Activated CD8-positive, alpha-beta T cell treated with anti-CD3 and anti-CD28 coated beads, Interleukin-2, amount 10 ng/mL, durations not matched to agents 7 days and 5 days (primary cell): ENCODE results near the gene SDHC. TPM values are rescaled to one million over a fixed set of nuclear protein-coding genes. Genes with fewer than 3 reads are reported as not detected.
A peak's percentile ranks its signal among the peaks of the same experiment; 100 is the strongest.
"Not testable (repeated sequence)": the region's sequence is repeated elsewhere in the genome, so short reads cannot be mapped to it uniquely, and the experiment has no call there.

Experiments
- ATAC-seq: fragments of 150-1000 bp; cut with Tn5 transposase; one replicate; pipeline ENCODE4 v1.10.0; 2021; ENCODE audit warnings: moderate library complexity
- CTCF ChIA-PET: fragments of 350-600 bp; sonication (Branson Sonifier 250); formaldehyde crosslinking; loops from one replicate; lab custom pipeline; 2021; ENCODE audit warnings: antibody characterized with exemption; lab: Charles Lee
- POLR2A ChIA-PET: fragments of 350-600 bp; sonication (Branson Sonifier 250); formaldehyde crosslinking; loops from one replicate; lab custom pipeline; 2021; ENCODE audit warnings: antibody characterized with exemption; lab: Charles Lee
- DNase-seq: peaks from one replicate; pipeline ENCODE4 v3.0.0-alpha.2; 2020
- H3K27ac Mint-ChIP-seq: one replicate; pipeline ENCODE4 v1.8.0; 2021; ENCODE audit warnings: mild to moderate bottlenecking, mixed read lengths
- H3K27me3 Mint-ChIP-seq: one replicate; pipeline ENCODE4 v1.8.0; 2021; ENCODE audit warnings: low read depth, mixed read lengths
- H3K36me3 Mint-ChIP-seq: one replicate; pipeline ENCODE4 v1.8.0; 2021; ENCODE audit warnings: low read depth, mixed read lengths
- H3K4me1 Mint-ChIP-seq: one replicate; pipeline ENCODE4 v1.8.0; 2021; ENCODE audit warnings: low read depth, mixed read lengths
- H3K4me3 Mint-ChIP-seq: one replicate; pipeline ENCODE4 v1.8.0; 2021; ENCODE audit warnings: mild to moderate bottlenecking, mixed read lengths
- H3K9me3 Mint-ChIP-seq: one replicate; pipeline ENCODE4 v1.8.0; 2022; ENCODE audit warnings: mixed read lengths; ENCODE audit not compliant: insufficient read depth
- total RNA-seq, 2 experiments: library from RNA; stranded (reverse); gene quantifications; one replicate each; pipeline ENCODE4 v1.2.3, GENCODE V29; 2021

Gene SDHC
- total RNA-seq, 2 experiments from 2014 or later = 151 to 163 TPM

DNA sequence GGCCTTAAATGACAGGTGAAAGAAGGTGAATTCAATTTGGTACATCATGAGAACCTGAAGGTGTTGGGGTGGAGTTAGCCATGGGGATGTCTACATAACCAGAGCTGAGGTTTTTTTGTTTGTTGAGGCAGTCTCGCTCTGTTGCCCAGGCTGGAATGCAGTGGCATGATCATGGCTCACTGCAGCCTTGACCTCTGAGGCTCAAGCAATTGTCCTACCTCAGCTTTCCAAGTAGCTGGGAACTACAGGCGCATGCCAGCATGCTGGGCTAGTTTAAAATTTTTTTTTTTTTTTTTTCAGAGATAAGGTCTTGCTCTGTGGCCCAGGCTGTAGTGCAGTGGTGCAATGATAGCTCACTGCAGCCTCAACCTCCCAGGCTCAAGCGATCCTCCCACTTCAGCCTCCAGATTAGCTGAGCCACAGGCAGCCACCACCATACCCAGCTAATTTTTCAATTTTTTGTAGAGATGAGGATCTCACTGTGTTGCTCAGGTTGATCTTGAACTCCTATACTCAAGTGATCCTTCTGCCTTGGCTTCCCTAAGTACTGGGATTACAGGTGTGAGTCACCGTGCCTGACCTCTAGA is 2.5 kb upstream of the SDHC start:
- Mint-ChIP-seq H3K4me3 (no peak overlapping the region), H3K27me3 (peaks cover 7% of the 10 kb centered on the region), H3K36me3 (no peaks in the 10 kb centered on the region), H3K27ac (no peak overlapping the region), H3K9me3 (no peaks in the 10 kb centered on the region), H3K4me1 (peaks cover 35% of the 10 kb centered on the region)
- POLR2A ChIA-PET = no interaction called here
- CTCF ChIA-PET = interaction anchor here (1.3 to 1.9 kb wide), 2 partner anchors 84 to 86 kb away, joined by 5 to 6 read pairs; partner anchors contain the start of gene TOMM40L
- ATAC-seq = no peak
- DNase-seq = no peak

DNA sequence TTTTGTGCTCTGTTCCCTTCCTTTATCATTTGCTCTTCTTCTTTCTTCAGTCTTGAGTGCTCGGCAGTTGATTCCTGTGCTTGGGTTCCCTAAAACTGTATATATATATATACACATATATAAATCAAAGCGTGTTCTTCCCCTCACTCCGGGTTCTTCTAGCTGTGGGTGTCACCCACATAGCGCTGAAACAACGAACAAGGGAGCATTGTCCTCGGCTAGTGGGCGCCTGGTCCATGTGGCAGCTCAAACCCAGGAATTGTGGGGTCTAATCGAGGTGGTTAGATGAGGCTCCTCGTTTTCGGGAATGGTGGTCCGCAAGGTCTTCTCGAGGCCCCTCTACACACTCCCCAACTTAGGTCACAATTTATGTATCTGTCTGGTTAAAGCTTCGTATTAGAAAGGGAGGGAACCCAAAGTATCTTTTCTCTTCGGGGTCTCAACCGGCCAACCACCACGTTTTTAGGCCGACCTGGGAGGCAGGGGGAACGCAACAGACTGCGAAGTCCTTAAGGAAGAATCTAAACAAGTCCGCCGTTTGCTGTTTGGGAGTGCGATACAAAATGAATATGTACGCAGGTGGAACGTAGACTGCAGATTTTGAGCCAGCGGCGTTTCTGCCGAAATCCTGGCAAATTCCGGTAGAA is 504 bp upstream of the SDHC start:
- Mint-ChIP-seq H3K9me3 (no peaks in the 10 kb centered on the region), H3K27ac (peak overlapping the region; percentile 97), H3K36me3 (no peaks in the 10 kb centered on the region), H3K4me1 (peaks cover 29% of the 10 kb centered on the region), H3K4me3 (peak overlapping the region; percentile 99), H3K27me3 (peaks cover 5% of the 10 kb centered on the region)
- DNase-seq = no peak
- ChIA-PET CTCF (interaction anchor here (0.7 to 2.8 kb wide), 18 partner anchors 8 to 148 kb away, joined by 3 to 17 read pairs (median 4); partner anchors contain the start of genes CFAP126, NDUFS2, PPOX and TOMM40L), POLR2A (interaction anchor here (0.6 to 2.7 kb wide), 9 partner anchors 8 to 148 kb away, joined by 3 to 15 read pairs (median 5); partner anchors contain the start of genes NDUFS2, PPOX and TOMM40L)
- no peak for ATAC-seq

DNA sequence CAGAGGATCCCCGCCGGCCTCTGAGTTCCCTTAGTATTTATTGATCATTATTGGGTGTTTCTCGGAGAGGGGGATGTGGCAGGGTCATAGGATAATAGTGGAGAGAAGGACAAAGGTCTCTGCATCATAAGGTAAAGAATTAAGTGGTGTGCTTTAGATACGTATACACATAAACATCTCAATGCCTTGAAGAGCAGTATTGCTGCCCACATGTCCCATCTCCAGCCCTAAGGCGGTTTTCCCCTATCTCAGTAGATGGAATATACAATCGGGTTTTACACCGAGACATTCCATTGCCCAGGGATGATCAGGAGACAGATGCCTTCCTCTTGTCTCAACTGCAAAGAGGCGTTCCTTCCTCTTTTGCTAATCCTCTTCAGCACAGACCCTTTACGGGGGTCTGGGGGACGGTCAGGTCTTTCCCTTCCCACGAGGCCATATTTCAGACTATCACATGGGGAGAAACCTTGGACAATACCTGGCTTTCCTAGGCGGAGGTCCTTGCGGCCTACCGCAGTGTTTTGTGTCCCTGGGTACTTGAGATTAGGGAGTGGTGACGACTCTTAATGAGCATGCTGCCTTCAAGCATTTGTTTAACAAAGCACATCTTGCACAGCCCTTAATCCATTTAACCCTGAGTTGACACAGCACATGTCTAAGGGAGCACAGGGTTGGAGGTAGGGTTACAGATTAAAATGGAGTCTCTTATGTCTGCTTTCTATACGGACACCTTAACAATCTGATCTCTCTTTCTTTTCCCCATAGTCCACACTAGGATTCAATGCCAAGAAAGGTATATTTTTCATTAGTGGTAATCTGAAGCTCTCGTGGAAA is 1.9 kb downstream of the SDHC start:
- CTCF ChIA-PET = interaction anchor here (0.8 to 2.4 kb wide), 2 partner anchors 10 to 91 kb away, joined by 3 to 11 read pairs; no protein-coding TSS in a partner anchor
- H3K9me3 Mint-ChIP-seq, DNase-seq, H3K36me3 Mint-ChIP-seq, H3K27ac Mint-ChIP-seq, POLR2A ChIA-PET, ATAC-seq, H3K27me3 Mint-ChIP-seq: not testable (repeated sequence)
- Mint-ChIP-seq H3K4me1 (peaks cover 29% of the 10 kb centered on the region), H3K4me3 (peak overlapping the region; percentile 99)

DNA sequence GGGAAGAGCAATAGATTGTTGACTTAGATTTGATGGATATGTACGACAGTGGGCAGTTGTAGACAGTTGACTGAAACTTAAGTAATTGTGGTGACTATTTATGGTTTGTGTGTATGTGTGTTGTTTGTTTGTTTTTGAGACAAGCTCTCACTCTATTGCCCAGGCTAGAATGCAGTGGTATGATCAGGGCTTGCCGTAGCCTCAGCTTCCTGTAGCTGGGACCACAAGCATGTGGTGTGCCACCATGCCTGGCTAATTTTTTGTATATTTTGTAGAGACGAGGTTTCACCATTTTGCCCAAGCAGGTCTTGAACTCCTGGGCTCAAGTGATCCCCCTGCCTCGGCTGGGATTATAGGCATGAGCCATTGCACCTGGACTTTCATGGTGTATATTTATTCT is 9.8 kb downstream of the SDHC start:
- ChIA-PET CTCF (interaction anchor here (1.1 to 1.3 kb wide), 3 partner anchors 10 to 158 kb away, joined by 3 to 4 read pairs (median 3); partner anchors contain the start of genes PPOX and SDHC), POLR2A (no interaction called here)
- no peaks in the 10 kb centered on the region for H3K9me3 Mint-ChIP-seq
- peak; percentile 67 for DNase-seq
- ATAC-seq = peak; percentile 84
- H3K4me3 Mint-ChIP-seq = no peak overlapping the region
- peaks cover 22% of the 10 kb centered on the region for H3K36me3 Mint-ChIP-seq
- H3K27me3 Mint-ChIP-seq = no peaks in the 10 kb centered on the region
- H3K27ac Mint-ChIP-seq = peak overlapping the region; percentile 39
- peaks cover 10% of the 10 kb centered on the region for H3K4me1 Mint-ChIP-seq

DNA sequence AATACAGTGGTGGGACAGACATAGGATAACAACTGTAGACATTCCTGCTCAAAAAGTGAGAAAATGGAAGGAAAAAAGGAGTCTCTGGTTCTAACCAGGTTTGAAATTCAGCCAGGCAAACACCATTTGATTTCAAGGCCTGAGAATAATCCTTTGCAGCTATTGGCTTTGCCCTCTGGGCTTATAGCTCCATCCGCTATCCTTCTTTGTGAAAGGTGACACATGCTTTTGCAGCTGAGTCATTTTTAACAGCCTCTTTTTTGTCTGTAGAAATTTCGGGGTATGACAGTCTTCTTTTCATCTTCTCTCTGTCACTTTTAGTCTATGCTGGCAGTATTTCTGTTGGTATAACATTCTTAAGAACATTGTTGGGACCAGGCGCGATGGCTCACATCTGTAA is 16.2 kb downstream of the SDHC start:
- Mint-ChIP-seq H3K9me3 (no peaks in the 10 kb centered on the region), H3K27me3 (no peaks in the 10 kb centered on the region), H3K4me3 (no peak overlapping the region), H3K36me3 (peaks cover 43% of the 10 kb centered on the region), H3K27ac (no peak overlapping the region), H3K4me1 (no peaks in the 10 kb centered on the region)
- POLR2A ChIA-PET = interaction anchor here (0.7 kb wide), 1 partner anchor 16 kb away, joined by 6 read pairs; no protein-coding TSS in a partner anchor
- DNase-seq = no peak
- no peak for ATAC-seq
- CTCF ChIA-PET = no interaction called here

DNA sequence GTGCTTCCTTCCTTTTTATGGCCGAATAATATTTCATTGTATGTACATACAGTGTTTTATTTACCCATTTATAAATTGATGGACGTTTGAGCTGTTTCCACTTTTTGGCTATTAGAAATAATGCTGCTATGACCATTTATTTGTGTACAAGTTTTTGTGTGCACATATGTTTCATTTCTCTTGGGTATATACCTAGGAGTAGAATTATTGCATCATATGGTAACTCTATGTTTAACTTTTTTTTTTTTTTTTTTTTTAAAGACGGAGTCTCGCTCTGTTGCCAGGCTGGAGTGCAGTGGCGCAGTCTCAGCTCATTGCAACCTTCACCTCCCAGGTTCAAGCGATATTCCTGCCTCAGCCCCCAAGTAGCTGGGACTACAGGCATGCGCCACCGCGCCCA is 19.0 kb downstream of the SDHC start:
- Mint-ChIP-seq H3K27me3 (no peaks in the 10 kb centered on the region), H3K4me3 (no peak overlapping the region), H3K27ac (no peak overlapping the region), H3K4me1 (no peaks in the 10 kb centered on the region), H3K36me3 (peaks cover 46% of the 10 kb centered on the region), H3K9me3 (no peaks in the 10 kb centered on the region)
- DNase-seq (no peak), ATAC-seq (no peak)
- ChIA-PET CTCF (interaction anchor here (1.7 kb wide), 1 partner anchor 103 kb away, joined by 4 read pairs; no protein-coding TSS in a partner anchor), POLR2A (interaction anchor here (1.3 kb wide), 1 partner anchor 19 kb away, joined by 3 read pairs; the partner anchor contains the start of gene SDHC)

DNA sequence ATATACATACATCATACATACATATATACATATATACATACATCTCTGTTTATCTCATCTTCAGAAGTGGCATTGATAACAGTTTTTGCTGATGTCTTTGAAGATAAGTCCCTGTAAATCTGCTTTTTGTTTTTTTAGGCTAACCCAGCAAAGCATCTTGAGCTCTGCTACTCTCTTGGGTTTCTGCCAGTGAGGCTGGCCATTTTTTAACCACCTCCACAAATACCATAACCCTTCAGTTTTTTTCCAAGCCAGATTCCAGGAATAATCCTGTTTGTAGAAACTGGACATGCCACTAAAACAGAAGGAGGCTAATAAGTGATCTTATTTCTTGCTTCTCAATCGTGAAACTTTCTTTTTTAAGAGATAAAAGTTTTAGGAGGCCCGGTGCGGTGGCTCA is 21.6 kb downstream of the SDHC start:
- ATAC-seq (no peak), DNase-seq (no peak)
- CTCF ChIA-PET = no interaction called here
- H3K4me1 Mint-ChIP-seq = no peaks in the 10 kb centered on the region
- no peak overlapping the region for H3K4me3 Mint-ChIP-seq
- no peaks in the 10 kb centered on the region for H3K9me3 Mint-ChIP-seq
- POLR2A ChIA-PET = no interaction called here
- no peak overlapping the region for H3K27ac Mint-ChIP-seq
- no peaks in the 10 kb centered on the region for H3K27me3 Mint-ChIP-seq
- H3K36me3 Mint-ChIP-seq = peaks cover 45% of the 10 kb centered on the region

DNA sequence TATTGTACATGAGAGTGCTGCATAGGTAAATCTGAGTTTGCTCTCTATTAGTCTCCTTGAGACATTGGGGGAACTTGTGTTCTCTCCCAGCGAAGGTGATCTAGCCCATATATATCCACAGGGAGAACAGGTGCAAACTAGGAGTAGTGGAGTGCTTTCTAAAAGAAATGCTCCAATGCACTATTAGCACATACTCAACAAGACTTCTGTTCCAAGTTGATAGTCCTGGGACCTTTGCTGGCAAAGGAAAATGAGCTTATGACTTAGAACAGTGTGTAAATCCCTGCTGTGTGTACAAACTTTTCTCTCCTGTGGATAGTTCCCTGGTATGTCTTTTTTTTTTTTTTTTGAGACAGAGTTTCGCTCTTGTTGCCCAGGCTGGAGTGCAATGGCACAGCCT is 28.0 kb downstream of the SDHC start:
- no peaks in the 10 kb centered on the region for H3K9me3 Mint-ChIP-seq
- peaks cover 31% of the 10 kb centered on the region for H3K36me3 Mint-ChIP-seq
- H3K4me1 Mint-ChIP-seq = no peaks in the 10 kb centered on the region
- ATAC-seq (no peak), DNase-seq (no peak)
- no peaks in the 10 kb centered on the region for H3K27me3 Mint-ChIP-seq
- no peak overlapping the region for H3K4me3 Mint-ChIP-seq
- POLR2A ChIA-PET = no interaction called here
- H3K27ac Mint-ChIP-seq = no peak overlapping the region
- CTCF ChIA-PET = interaction anchor here (0.9 to 1.5 kb wide), 3 partner anchors 41 to 112 kb away, joined by 3 read pairs; no protein-coding TSS in a partner anchor

DNA sequence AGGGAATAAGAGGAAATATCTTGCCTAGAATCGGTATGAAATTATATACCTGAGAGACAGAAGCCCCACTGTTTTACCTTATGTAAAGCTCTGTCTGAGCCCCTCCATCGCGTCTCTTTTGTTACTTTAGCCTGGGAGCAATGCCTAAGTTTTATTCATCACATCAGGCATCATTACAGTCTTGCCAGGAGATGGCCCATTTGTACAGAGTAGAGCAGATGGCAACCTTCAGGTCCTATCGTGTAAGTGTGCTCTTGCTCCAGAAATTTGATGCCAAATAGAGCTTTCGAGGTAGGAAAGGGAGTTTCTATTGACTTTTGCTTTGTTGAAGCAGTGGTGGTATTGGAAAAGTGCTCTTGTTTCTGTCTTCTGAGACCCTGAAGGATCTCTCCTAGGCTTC is 28.6 kb downstream of the SDHC start:
- Mint-ChIP-seq H3K27ac (no peak overlapping the region), H3K4me1 (no peaks in the 10 kb centered on the region), H3K27me3 (no peaks in the 10 kb centered on the region), H3K4me3 (no peak overlapping the region), H3K9me3 (no peaks in the 10 kb centered on the region), H3K36me3 (peaks cover 29% of the 10 kb centered on the region)
- CTCF ChIA-PET = no interaction called here
- POLR2A ChIA-PET = no interaction called here
- DNase-seq = no peak
- no peak for ATAC-seq

DNA sequence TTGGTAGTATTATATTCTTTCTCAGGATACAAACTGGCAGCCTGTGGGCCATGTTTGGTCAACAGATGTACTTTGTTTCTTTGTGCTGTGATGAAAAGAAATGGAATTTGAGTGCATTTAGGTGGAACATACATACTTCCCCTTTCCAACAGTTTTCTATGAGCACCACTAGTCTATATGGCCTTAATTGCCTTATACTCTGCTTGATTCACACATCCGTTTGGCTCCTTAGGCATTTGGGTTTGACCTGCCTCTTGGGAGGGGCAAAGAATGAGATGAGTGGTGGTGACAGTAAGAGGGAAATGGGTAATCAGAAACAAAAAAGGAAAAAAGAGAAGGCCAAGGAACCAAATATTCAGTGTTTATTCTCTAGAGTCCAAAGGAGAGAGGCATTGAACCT is 36.5 kb downstream of the SDHC start:
- Mint-ChIP-seq H3K36me3 (peaks cover 3% of the 10 kb centered on the region), H3K4me1 (peaks cover 8% of the 10 kb centered on the region), H3K9me3 (no peaks in the 10 kb centered on the region), H3K27me3 (no peaks in the 10 kb centered on the region), H3K4me3 (no peak overlapping the region), H3K27ac (no peak overlapping the region)
- no peak for ATAC-seq
- DNase-seq = no peak
- POLR2A ChIA-PET = no interaction called here
- CTCF ChIA-PET = no interaction called here

DNA sequence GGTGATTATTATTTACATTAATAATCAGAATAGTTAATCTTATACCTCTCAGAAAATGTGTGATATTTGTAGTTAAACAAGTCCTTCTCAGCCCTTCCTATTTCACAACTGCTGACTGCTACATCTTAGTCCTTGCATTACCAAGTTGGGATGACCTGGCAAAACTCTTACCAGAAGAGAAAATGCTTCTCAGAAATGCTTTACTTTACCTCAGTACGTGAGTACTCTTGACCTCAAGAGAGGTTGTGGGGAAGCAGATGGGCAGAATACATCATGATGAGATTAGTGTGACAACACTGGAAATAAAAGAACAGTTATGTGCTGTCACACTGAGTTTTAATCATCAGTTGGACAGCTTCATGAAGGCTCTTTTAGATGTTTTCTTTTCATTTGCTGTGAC is 37.3 kb downstream of the SDHC start:
- Mint-ChIP-seq H3K27ac (no peak overlapping the region), H3K36me3 (peaks cover 7% of the 10 kb centered on the region), H3K27me3 (no peaks in the 10 kb centered on the region), H3K4me1 (peaks cover 8% of the 10 kb centered on the region), H3K4me3 (no peak overlapping the region), H3K9me3 (no peaks in the 10 kb centered on the region)
- DNase-seq (no peak), ATAC-seq (no peak)
- ChIA-PET POLR2A (no interaction called here), CTCF (interaction anchor here (1.2 kb wide), 1 partner anchor 31 kb away, joined by 5 read pairs; no protein-coding TSS in a partner anchor)
